Measurements from ENCODE around the gene MED12L. TPM values are rescaled to one million over a fixed set of nuclear protein-coding genes. Genes with fewer than 3 reads are reported as not detected.

The MED12L gene
- polyA plus RNA-seq, 1 of the 3 experiments (the other 2 are of a cell fraction), result 0.03 TPM

DNA sequence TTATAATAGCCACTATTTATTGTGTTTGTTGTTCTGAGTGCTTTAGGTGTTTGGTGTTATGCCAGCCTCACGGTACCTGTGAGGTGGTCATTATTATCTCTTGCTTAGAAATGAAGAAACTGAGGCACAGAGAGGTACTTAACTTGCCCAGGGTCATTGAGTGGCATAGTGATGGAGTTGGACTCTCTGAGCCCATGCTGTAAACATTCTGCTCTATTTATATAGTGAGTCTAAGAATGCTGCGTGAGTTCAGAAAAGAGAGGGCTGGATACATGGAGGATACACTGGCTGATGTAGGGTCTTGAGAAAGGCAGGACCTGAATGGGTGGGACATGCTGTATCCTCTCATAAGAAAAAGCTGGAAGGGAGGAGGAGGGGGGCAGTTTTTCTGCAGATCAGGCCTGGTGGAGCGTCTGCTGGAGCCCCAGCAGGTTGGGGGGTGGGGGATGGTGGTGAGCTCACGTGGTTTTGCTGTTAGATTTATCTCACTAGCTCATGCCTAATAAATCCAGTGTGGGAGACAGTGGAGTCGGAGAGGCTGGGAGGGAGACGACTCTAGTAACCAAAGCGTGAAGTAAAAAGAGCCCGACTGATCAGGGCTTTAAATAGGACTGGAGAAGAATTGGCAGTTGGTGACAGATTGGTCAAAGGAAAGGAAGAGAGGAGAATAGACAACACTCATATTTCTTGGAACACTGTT, 16.0 kb downstream of the MED12L start (continued):
- TF ChIP-seq ELF1 (IDR thresholded peaks at IDR 0.05) (no peak), FOXJ3 (CRISPR knock-in tag; IDR thresholded peaks at IDR 0.05) (no peak), MXI1 (IDR thresholded peaks at IDR 0.05; ENCODE audit: low read depth, low read length) (no peak), RFX5 (IDR thresholded peaks at IDR 0.05; ENCODE audit: low read length) (no peak), TCF12 (IDR thresholded peaks at IDR 0.05) (no peak)

DNA sequence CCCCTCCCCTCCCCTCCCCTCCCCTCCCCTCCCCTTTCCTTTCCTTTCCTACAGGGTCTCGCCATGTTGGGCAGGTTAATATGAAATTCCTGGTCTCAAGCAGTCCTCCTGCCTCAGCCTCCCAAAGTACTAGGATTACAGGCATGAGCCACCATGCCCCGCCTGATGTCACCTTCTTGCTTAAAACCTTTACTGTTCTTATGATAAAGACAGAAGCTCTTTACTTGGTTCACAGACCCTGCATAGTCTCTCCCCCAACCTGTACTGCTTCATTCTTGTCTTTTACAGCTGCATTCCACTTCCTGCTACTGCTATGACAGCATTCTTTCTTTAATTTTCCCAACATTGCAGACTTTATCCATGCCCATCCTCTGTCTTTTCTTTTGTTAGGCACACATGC, 20.8 kb downstream of the MED12L start:
- no peak for TF ChIP-seq EP300 (IDR thresholded peaks at IDR 0.05; ENCODE audit: borderline replicate concordance in 1 of 2, low read depth in 1 of 2, low read length in 1 of 2)
- TF ChIP-seq RCOR1 (IDR thresholded peaks at IDR 0.05; ENCODE audit: low read length), result no peak
- TF ChIP-seq TCF12 (IDR thresholded peaks at IDR 0.05), result no peak
- TF ChIP-seq, protein P1, sequence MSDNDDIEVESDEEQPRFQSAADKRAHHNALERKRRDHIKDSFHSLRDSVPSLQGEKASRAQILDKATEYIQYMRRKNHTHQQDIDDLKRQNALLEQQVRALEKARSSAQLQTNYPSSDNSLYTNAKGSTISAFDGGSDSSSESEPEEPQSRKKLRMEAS (IDR thresholded peaks at IDR 0.05; ENCODE audit: low read depth), result no peak
- TF ChIP-seq TEAD4 (IDR thresholded peaks at IDR 0.05; ENCODE audit: borderline replicate concordance, insufficient read depth), result no peak
- TF ChIP-seq, protein P2, sequence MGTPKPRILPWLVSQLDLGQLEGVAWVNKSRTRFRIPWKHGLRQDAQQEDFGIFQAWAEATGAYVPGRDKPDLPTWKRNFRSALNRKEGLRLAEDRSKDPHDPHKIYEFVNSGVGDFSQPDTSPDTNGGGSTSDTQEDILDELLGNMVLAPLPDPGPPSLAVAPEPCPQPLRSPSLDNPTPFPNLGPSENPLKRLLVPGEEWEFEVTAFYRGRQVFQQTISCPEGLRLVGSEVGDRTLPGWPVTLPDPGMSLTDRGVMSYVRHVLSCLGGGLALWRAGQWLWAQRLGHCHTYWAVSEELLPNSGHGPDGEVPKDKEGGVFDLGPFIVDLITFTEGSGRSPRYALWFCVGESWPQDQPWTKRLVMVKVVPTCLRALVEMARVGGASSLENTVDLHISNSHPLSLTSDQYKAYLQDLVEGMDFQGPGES (IDR thresholded peaks at IDR 0.05; ENCODE audit: low read depth, low read length), result no peak
- no peak for TF ChIP-seq CHD2 (IDR thresholded peaks at IDR 0.05; ENCODE audit: low read length, partially characterized antibody)
- no peak for TF ChIP-seq EZH2phosphoT487 (IDR thresholded peaks at IDR 0.05; ENCODE audit: borderline replicate concordance, low read depth)
- TF ChIP-seq, protein P3, sequence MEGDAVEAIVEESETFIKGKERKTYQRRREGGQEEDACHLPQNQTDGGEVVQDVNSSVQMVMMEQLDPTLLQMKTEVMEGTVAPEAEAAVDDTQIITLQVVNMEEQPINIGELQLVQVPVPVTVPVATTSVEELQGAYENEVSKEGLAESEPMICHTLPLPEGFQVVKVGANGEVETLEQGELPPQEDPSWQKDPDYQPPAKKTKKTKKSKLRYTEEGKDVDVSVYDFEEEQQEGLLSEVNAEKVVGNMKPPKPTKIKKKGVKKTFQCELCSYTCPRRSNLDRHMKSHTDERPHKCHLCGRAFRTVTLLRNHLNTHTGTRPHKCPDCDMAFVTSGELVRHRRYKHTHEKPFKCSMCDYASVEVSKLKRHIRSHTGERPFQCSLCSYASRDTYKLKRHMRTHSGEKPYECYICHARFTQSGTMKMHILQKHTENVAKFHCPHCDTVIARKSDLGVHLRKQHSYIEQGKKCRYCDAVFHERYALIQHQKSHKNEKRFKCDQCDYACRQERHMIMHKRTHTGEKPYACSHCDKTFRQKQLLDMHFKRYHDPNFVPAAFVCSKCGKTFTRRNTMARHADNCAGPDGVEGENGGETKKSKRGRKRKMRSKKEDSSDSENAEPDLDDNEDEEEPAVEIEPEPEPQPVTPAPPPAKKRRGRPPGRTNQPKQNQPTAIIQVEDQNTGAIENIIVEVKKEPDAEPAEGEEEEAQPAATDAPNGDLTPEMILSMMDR (IDR thresholded peaks at IDR 0.05), result no peak
- TF ChIP-seq, protein P4, sequence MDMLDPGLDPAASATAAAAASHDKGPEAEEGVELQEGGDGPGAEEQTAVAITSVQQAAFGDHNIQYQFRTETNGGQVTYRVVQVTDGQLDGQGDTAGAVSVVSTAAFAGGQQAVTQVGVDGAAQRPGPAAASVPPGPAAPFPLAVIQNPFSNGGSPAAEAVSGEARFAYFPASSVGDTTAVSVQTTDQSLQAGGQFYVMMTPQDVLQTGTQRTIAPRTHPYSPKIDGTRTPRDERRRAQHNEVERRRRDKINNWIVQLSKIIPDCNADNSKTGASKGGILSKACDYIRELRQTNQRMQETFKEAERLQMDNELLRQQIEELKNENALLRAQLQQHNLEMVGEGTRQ (IDR thresholded peaks at IDR 0.05; ENCODE audit: borderline replicate concordance, low read depth, low read length), result no peak
- WGBS (ENCODE audit: low lambda C conversion rate), result 27% methylated on average over 2 of the region's 2 CpGs
- no peak overlapping the region for H3K4me3 ChIP-seq (ENCODE audit: low read depth in 2 of 2, low read length in 1 of 2)
- no peak overlapping the region for H3K9ac ChIP-seq
- H2AFZ ChIP-seq (ENCODE audit: low read depth), result no peak overlapping the region
- no peaks in the 10 kb centered on the region for H3K9me2 ChIP-seq
- H3K27me3 ChIP-seq (ENCODE audit: insufficient read depth), result peaks cover 5% of the 10 kb centered on the region; the same call in 1 of the 2 replicates
- no peaks in the 10 kb centered on the region for H4K20me1 ChIP-seq (ENCODE audit: insufficient read depth)
- no peaks in the 10 kb centered on the region for H3F3A ChIP-seq (replicated peaks; ENCODE audit: insufficient read depth)
- ChIA-PET POLR2A (no interaction called here), CTCF (no interaction called here)
- no peaks in the 10 kb centered on the region for H3K4me1 ChIP-seq (ENCODE audit: control insufficient read depth in 1 of 2, insufficient read depth in 2 of 2, low read depth in 1 of 2, low read length in 1 of 2)
- no peaks in the 10 kb centered on the region for H3K36me3 ChIP-seq (replicated peaks in 1 of 2; ENCODE audit: control insufficient read depth in 1 of 2, insufficient read depth in 2 of 2, low read length in 1 of 2)
- H3K79me2 ChIP-seq (ENCODE audit: insufficient read depth), result no peaks in the 10 kb centered on the region
- H3K9me3 ChIP-seq, result no peaks in the 10 kb centered on the region
- H3K27ac ChIP-seq (ENCODE audit: low read depth in 2 of 2, low read length in 1 of 2), result no peak overlapping the region
- H3K4me2 ChIP-seq, result no peak overlapping the region
- no peak for DNase-seq

Data from SK-N-SH (cell line).